Measurements from ENCODE around the gene GMNC. TPM values are rescaled to one million over a fixed set of nuclear protein-coding genes. Genes with fewer than 3 reads are reported as not detected.
A peak's percentile ranks its signal among the peaks of the same experiment; 100 is the strongest.

GMNC gene
- total RNA-seq, 1 donor from 2014 or later = not detected

DNA sequence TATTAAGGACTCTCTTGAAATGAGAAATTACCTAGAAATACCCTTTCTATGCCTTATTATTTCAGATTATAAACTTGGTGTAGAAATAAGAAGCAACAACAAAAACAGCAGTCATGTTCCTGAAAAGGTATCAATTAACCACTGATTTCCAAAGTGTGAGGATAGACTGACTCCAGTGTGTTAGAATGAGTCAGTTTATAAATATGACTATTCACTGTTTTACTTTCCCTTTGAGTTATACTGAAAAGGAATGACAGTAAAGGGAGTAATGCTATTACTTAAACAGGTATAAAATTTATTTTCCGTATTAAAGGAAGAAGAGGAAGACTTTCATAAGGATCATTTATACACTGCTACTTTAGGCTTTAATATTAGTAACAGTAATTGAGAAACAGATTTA, 12.9 kb downstream of the GMNC start:
- no peak for DNase-seq (ENCODE audit: low read depth)

DNA sequence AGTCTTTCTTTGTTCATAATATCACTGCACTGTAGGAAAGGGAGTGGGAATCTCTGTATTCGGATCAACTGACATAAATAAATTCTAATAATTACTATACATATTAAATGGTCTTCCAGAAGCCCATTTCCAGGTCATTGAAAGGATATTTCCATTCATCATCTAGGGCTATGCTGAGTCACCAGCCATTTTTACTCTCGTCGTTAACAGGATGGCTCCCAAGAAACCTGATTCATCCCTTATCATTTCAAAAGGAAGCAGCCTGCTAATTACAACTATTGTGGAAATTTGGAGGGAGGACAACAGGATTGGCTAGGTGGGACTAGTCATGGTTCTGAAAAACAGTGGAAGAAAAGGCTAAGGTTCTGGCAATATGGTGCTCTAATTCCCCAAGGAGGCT, 13.6 kb downstream of the GMNC start:
- no peak for DNase-seq (ENCODE audit: low read depth)

DNA sequence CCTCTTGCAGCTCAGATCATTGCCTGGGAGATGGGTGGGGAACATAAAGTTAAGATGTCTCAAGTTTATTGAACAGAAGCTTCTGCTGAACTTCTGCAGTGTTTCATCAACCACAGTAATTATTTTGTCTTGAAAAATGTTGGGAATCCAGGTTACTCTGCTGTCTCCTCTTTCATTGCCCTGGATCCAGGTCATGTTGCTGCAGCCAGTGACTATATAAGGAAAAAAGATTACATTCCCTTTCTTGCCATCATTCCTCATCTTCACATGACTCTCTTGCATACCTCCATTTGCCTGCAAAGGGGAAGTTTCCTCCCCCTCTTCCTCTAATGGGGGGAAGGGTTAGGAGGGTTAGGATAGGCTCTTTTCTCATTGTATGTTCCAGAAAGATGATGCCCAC, 15.1 kb downstream of the GMNC start:
- no peak for DNase-seq (ENCODE audit: low read depth)

DNA sequence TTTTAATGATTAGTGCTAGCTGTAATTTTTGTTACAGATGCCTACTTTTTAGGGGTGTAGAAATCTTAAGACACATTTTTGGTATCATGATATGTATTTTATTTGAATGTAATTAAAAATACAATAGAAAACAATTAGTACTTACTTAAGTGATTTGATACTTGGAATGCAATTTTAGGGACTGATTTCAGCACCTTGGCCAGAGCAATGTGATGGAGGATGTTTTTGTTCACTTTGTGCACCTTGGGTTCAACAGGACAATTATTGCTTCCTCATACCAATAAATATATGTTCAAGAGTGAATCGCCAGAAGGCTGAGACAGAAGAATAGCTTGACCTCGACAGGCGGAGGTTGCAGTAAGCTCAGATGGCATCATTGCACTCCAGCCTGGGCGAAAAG, 22.3 kb downstream of the GMNC start:
- peak; percentile 35 for DNase-seq (ENCODE audit: low read depth)

DNA sequence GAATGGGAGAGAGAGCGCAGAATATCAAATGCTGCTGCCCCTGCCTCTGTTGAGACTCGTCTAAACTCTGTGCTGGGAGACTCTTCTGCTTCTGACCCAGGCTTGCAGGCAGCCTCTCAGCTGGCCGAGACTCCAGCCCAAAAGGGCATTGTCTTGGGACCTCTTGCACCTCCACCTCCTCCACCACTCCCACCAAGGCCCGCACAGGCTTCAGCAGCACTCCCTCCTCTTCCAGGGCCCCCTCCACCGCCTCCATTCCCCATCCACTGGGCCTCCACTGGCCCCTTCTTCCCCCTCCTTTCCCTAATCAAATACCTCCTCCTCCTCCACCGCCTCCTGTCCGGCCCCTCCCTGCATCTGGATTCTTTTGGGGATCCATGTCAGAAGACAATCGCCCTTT, 31.3 kb downstream of the GMNC start:
- DNase-seq (ENCODE audit: low read depth) = no peak

DNA sequence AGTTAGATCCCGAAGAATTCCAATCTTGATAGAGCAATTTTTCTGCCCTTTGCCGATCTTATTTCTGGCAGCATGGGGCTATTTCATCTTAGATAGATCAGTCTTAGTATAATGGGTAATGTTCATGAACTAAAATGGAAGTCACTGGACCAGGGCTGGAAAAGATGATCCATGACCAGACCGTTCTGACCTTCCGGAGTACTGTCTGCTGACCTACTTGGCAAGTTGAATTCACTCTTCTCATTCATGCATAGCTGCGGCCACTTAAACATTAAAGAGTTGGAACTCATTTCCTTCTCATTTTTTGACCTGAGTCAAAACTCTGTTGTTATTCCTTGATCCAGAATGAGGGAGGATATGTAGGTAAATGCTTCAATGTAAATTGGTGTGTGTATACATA, 32.5 kb downstream of the GMNC start:
- no peak for DNase-seq (ENCODE audit: low read depth)

DNA sequence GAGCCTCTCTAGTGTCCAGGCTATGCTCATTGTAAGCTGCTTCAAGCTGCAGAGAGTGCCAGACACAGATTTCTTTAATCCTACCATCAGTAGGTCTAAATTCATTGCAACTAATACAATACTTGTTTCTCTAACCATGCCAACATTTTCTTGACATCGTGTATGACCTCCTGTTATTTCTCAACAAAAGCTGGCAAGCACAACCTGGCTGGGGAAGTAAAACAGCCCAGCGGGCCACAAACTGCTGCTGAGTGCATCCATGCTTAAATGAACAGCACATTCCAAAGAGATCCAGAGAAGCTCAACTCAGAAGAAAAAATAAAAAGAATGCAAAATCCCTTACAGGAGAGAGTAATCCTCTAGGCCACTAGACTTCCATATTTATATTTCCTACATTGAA, 36.5 kb downstream of the GMNC start:
- DNase-seq (ENCODE audit: low read depth) = no peak

DNA sequence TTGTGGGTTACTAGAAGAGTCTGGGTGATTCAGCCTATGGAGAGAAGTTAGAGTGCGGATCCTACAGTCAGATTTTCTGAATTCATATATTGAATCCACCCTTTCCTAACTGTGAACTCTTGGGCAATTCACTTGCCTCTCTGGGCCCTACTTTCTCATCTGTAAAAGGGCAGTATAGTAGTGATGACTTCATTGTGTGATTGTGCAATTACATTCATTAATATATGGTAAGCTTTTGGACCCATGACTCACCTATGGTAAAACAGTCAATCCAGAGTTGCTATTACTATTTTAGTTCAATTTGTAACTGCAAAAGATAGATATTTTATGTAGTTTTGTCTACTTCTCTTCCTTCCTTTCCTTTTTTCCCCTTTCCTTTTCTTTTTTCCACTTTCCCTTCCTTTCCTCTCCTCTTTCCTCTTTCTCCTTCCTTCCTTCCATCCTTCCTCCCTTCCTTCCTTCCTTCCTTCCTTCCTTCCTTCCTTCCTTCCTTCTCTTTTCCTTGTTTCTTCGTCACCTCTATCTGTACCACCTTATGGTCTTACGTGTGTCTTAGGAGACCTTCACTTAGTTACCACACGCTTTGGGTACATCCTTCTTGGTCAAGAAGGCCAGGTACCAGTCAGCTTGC, 37.0 kb downstream of the GMNC start:
- DNase-seq (ENCODE audit: low read depth) = no peak

DNA sequence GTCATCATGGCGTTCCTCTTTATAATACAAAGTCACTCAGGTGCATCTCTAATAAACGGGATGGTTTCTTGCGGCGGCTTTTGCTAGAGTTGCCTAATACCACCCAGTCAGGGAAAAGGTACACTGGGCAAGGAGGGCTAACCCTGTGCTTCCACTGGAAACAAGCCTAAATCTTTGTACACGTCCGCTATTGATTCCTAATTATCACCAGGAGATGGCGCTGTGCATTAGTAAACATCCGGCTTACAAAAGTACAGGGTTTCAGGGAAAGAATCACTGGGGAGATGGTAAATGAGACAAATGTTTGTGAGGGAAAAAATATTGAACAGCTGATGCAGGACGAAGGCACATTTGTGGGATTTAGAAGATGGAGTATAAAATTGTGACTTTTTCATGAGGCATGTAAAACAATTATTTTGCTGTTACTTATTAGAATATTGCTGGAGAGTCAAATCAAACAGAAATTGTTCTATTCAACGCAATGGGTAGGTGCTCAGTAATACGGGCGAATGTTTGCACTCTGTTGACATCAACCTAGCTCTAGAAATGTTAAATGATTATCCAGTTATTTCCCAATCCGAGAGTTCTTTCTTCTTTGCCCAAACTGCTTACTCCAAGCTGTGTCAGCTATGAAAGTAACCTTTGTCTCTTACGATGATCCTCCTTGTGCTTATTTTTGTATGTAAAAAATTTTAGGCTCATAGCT, 50.6 kb downstream of the GMNC start:
- DNase-seq (ENCODE audit: low read depth) = peak; percentile 82

DNA sequence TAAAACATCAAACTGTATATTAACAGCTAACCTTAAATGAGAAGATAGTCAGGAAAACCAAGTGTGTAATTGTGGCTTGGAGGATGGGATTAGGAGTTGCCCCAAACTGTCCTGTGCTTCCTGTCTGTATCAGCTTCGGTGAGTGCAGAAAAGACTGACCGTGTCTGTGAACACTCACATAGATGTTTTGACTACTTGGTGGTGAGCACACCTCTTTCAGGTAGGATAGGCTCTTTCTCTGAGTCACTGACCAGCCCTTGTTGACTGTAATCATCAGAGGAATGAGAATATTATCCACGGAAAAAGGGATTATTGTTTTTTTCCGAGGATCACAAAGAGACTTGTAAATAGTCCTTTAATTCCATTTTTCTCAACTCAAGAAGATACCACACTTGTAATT, 51.5 kb downstream of the GMNC start:
- DNase-seq (ENCODE audit: low read depth) = no peak

DNA sequence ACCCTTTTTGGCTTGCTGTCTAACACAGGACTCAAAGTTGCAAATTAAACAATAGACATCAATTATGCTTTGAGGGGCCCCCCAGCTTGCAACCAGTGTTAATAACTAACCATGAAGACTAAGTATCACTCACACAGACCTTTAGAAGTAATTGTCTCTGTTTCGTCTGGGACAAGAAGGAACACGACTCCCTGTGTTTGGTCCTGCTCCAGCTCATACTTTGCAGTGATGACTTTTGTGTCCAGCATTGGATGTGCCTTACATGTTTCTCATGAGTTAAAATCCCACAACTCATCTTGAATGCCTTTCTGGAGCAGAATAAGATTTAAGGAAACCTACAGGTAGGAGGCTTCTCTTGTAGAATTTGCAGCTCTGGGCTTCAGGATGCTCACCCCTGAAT, 53.1 kb downstream of the GMNC start:
- no peak for DNase-seq (ENCODE audit: low read depth)

DNA sequence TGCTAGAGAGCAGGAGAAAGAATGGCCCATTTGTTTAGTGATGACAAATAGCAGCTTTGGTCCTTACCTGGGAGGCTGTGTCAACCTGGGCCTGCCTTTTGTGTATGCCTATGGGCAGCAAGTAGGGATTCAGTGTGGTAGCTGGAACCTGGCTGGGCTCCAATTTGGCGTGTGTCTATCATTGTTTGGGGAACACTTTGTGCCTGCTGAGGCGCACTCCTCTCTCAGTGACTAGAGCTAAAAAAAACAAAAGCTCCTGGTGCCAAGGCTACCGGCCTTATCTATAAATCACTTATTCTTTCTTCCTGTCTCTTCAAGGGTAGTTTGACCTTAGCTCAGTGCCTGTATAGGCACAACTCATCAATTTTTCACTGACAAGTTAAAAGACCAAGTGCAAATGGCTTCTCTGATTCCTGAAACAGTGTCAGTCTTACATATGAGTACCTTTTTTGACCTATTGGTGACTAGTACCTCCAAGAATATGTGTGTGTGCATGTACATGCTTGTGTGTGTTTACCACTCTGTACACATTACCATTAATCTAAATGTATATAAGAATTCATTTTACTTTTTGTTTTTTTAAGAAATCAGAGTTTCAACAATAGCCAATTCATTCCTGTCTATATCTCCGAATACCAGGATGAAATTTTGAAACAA, 54.6 kb downstream of the GMNC start:
- peak; percentile 29 for DNase-seq (ENCODE audit: low read depth)

Measured in myocyte (in vitro differentiated cells).